ENCODE data around the gene CSF1. TPM values are rescaled to one million over a fixed set of nuclear protein-coding genes. Genes with fewer than 3 reads are reported as not detected.

The CSF1 gene
- total and polyA plus RNA-seq, 12 donors, result 3.8 to 295 (median 88.5) TPM

- 94 to 100% (median 99%) methylated on average over 4 of the region's 4 CpGs for WGBS, 4 donors
- Histone ChIP-seq H3K36me3 (replicated peaks in 1 of 2) (no peaks in the 10 kb centered on the region), H3K4me1 (replicated peaks in 1 of 2) (no peaks in the 10 kb centered on the region), H3K9me3 (replicated peaks in 1 of 3) (no peaks in the 10 kb centered on the region), H3K4me3 (no peak overlapping the region), H3K27ac (no peak overlapping the region), H3K27me3 (no peaks in the 10 kb centered on the region)
- TF ChIP-seq POLR2A (IDR thresholded peaks at IDR 0.05) (no peak), CTCF (IDR thresholded peaks at IDR 0.05) (no peak)
- DNase-seq, result no peak
- intact Hi-C loops (cut with DNase I), result no loop called here
These were observed 66.1 kb downstream of the CSF1 start for GRCh38 chr1:109976762-109977161.

DNA sequence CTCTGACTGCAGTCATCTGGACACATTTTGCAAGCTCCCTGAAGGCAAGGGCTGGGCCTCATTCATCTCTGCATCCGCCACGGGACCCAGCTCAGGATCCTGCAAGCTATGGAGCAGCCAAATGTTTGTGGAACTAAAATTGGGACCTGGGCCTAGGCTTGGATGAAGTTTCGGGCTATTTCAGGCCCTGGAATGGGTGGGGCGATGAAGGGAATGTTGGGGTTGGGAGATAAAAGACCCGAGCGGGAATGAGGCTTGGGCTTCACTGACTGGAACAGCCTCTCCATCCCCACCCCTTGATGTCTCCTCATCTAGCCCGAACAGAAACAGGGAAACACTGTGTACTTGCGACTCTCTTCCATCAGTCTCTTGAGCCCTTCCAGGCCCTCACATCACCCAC lies 66.6 kb downstream of the CSF1 start:
- TF ChIP-seq CTCF (IDR thresholded peaks at IDR 0.05) (no peak), POLR2A (IDR thresholded peaks at IDR 0.05) (no peak)

GRCh38 chr1:109977657-109978378 lies 67.2 kb downstream of the CSF1 start:
- H3K4me3 ChIP-seq, result no peak overlapping the region
- no peaks in the 10 kb centered on the region for H3K27me3 ChIP-seq
- intact Hi-C loops (cut with DNase I), result no loop called here
- no peak for DNase-seq
- 81 to 87% (median 85%) methylated on average over 12 of the region's 12 CpGs for WGBS, 4 donors
- no peaks in the 10 kb centered on the region for H3K9me3 ChIP-seq (replicated peaks in 1 of 3)
- no peaks in the 10 kb centered on the region for H3K4me1 ChIP-seq (replicated peaks in 1 of 2)
- no peaks in the 10 kb centered on the region for H3K36me3 ChIP-seq (replicated peaks in 1 of 2)
- no peak overlapping the region for H3K27ac ChIP-seq
- TF ChIP-seq CTCF (IDR thresholded peaks at IDR 0.05) (no peak), POLR2A (IDR thresholded peaks at IDR 0.05) (no peak)

More for the DNA sequence above, 66.6 kb downstream of the CSF1 start:
- intact Hi-C loops (cut with DNase I), result no loop called here
- DNase-seq, result no peak
- H3K4me1 ChIP-seq (replicated peaks in 1 of 2), result no peaks in the 10 kb centered on the region
- H3K27ac ChIP-seq, result no peak overlapping the region
- H3K36me3 ChIP-seq (replicated peaks in 1 of 2), result no peaks in the 10 kb centered on the region
- H3K27me3 ChIP-seq, result no peaks in the 10 kb centered on the region
- 79 to 100% (median 83%) methylated on average over 2 to 8 of the region's 8 CpGs for WGBS, 4 donors
- no peak overlapping the region for H3K4me3 ChIP-seq
- H3K9me3 ChIP-seq (replicated peaks in 1 of 3), result no peaks in the 10 kb centered on the region

DNA sequence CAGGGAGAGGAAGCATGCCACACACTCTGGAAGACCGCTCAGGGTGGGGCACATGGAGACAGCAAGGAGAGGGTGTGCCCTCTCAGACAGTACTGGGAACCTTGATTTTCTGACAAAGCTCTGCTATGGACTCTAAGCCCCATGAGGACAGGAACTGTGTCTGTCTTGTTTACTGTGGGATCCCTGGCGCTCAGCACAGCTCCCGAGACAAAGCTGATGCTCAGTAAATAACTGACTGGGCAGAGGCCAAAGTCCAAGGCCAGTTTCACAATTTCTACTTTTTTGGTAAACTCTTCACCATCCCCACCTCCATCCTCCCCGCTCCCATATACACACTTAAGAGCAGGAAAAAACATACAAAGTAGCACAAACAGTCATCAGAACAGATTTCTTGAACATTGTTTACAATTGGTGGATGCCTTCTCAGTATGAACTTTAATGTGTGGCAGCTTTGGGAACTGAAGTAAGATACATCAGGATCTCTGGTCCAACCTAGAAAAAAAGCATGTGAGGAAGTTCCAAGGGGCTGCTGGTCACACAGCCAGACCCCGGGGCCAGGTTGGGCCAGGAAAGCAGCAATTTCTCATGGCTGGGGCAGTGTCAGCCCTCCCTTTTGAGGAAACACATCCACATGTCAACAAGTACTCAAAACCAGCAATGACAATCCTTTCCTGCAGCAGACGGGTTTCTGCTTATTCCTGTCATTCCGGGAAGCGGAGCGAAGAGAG lies 68.3 kb downstream of the CSF1 start:
- no peaks in the 10 kb centered on the region for H3K9me3 ChIP-seq (replicated peaks in 1 of 3)
- intact Hi-C loops (cut with DNase I), result no loop called here
- peak overlapping the region in 1 of 5 donors; percentile 62 for H3K27ac ChIP-seq
- WGBS, 4 donors, result 69 to 72% (median 70%) methylated on average over 8 to 9 of the region's 9 CpGs
- no peaks in the 10 kb centered on the region for H3K4me1 ChIP-seq (replicated peaks in 1 of 2)
- DNase-seq, result peak in 1 of 7 donors; percentile 56
- no peaks in the 10 kb centered on the region for H3K36me3 ChIP-seq (replicated peaks in 1 of 2)
- H3K27me3 ChIP-seq, result no peaks in the 10 kb centered on the region
- TF ChIP-seq CTCF (IDR thresholded peaks at IDR 0.05) (no peak), POLR2A (IDR thresholded peaks at IDR 0.05) (no peak)
- H3K4me3 ChIP-seq, result no peak overlapping the region
